ENCODE measurements around the gene SAG.

The SAG gene

DNA sequence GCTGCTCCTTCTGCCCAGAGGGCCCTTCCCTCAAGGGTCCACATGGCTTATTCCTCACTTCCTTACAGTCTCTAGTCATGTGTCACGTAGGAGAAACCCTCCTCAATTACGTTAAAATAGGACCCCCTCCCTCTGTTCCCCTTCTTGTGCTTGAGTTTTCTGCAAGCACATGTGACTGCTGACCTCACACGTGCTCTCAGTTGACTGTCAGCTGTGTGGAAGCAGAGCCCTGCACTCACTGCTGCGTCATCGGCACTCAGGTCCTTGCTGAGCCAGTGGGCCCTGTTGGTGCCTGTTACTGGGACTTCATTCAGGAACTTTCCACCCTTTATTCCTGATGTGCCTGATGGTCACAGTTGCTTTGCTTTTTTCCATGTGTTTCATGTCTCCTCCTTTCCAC, 45.1 kb upstream of the SAG start:
- TF ChIP-seq, protein P1, sequence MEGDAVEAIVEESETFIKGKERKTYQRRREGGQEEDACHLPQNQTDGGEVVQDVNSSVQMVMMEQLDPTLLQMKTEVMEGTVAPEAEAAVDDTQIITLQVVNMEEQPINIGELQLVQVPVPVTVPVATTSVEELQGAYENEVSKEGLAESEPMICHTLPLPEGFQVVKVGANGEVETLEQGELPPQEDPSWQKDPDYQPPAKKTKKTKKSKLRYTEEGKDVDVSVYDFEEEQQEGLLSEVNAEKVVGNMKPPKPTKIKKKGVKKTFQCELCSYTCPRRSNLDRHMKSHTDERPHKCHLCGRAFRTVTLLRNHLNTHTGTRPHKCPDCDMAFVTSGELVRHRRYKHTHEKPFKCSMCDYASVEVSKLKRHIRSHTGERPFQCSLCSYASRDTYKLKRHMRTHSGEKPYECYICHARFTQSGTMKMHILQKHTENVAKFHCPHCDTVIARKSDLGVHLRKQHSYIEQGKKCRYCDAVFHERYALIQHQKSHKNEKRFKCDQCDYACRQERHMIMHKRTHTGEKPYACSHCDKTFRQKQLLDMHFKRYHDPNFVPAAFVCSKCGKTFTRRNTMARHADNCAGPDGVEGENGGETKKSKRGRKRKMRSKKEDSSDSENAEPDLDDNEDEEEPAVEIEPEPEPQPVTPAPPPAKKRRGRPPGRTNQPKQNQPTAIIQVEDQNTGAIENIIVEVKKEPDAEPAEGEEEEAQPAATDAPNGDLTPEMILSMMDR (IDR thresholded peaks at IDR 0.05; ENCODE audit: insufficient read depth, low read length, poor library complexity, severe bottlenecking): no peak
- H3K27me3 ChIP-seq (replicated peaks; ENCODE audit: control insufficient read depth, insufficient read depth, low read length): no peaks in the 10 kb centered on the region
- DNase-seq (ENCODE audit: extremely low read depth, insufficient read length): no peak
- H3K4me3 ChIP-seq (replicated peaks; ENCODE audit: low read depth, low read length): no peak overlapping the region
- peaks cover 32% of the 10 kb centered on the region for H3K36me3 ChIP-seq (ENCODE audit: control insufficient read depth, insufficient read depth, low read length)

DNA sequence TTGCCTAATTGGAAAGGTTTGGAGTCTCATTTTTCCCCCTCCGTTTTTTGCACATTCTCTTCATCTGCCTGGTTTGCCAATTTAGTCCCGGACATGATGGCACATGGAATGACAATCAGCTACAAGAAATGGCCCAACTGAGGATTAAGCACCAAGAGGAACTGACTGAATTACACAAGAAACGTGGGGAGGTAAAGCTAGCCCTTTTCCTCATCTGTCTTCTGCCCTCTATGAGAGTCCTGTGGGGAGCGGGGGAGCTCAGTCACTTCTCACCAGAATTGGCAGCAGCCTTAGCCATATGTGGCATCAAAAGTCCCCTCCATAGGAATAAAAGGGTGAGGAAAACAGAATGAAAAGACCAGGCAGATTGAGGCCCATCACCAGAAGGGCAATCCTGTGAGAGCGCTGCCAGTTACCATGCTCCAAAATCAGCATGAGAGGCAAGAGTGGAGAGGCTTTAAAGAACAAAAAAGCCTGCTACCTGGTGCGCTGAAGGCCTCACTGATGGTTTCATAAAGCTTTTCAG, 44.5 kb upstream of the SAG start:
- TF ChIP-seq, protein P1 (IDR thresholded peaks at IDR 0.05; ENCODE audit: insufficient read depth, low read length, poor library complexity, severe bottlenecking): no peak
- no peak overlapping the region for H3K4me3 ChIP-seq (replicated peaks; ENCODE audit: low read depth, low read length)
- no peaks in the 10 kb centered on the region for H3K27me3 ChIP-seq (replicated peaks; ENCODE audit: control insufficient read depth, insufficient read depth, low read length)
- H3K36me3 ChIP-seq (ENCODE audit: control insufficient read depth, insufficient read depth, low read length): peaks cover 34% of the 10 kb centered on the region
- DNase-seq (ENCODE audit: extremely low read depth, insufficient read length): no peak

DNA sequence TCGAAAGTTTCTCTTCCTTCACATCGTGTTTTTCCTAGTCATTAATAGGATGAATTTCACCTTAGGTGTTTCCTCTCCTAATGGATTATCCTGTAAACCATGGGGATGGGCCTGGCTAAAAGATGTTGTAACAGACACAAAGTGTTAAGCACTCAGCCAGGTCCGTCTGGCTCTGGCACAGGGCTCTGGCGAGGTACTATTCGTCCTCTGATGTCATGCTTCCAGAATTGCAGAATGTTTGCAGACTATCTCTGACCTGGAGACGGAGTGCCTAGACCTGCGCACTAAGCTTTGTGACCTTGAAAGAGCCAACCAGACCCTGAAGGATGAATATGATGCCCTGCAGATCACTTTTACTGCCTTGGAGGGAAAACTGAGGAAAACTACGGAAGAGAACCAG, 42.9 kb upstream of the SAG start:
- no peak for DNase-seq (ENCODE audit: extremely low read depth, insufficient read length)
- TF ChIP-seq, protein P1 (IDR thresholded peaks at IDR 0.05; ENCODE audit: insufficient read depth, low read length, poor library complexity, severe bottlenecking): no peak
- Histone ChIP-seq H3K27me3 (replicated peaks; ENCODE audit: control insufficient read depth, insufficient read depth, low read length) (no peaks in the 10 kb centered on the region), H3K36me3 (ENCODE audit: control insufficient read depth, insufficient read depth, low read length) (peaks cover 24% of the 10 kb centered on the region), H3K4me3 (replicated peaks; ENCODE audit: low read depth, low read length) (no peak overlapping the region)

DNA sequence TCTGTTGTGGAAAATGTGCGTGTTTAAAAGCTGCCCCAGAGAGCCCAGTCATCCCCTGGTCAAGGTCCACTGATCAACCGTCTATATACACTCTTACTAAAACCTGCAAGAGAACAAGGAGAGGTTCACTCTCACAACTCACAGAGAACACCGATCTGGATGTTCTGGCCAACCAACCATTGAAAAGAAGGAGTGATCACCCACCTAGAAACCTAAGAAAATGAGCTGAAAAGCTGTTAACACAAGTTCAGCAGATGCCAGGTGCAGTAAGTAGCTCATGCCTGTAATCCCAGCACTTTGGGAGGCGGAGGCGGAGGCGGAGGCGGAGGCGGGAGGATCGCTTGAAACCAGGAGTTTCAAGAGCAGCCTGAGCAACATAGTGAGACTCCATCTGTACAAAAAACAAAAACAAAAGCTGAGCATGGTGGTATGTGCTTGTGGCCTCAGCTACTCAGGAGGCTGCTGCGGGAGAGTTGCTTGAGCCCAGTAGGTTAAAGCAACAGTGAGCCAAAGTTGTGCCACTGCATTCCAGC, 41.7 kb upstream of the SAG start:
- no peak for DNase-seq (ENCODE audit: extremely low read depth, insufficient read length)
- peaks cover 25% of the 10 kb centered on the region for H3K36me3 ChIP-seq (ENCODE audit: control insufficient read depth, insufficient read depth, low read length)

DNA sequence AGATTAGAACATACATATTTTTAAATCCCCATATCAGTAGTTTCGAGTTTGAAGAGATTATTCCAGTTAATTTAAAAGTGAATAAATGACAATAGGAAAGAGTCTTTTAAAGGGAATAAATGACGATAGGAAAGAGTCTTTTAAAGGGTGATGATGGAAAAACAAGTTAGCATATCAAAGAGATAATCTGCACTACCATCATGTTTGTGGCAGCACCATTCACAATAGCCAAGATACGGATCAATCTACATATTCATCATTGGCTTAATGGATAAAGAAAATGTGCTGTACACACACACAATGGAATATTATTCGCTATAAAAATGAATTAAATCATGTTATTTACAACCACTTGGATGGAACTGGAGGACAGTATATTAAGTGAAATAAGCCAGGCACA, 41.1 kb upstream of the SAG start:
- Histone ChIP-seq H3K4me3 (replicated peaks; ENCODE audit: low read depth, low read length) (no peak overlapping the region), H3K27me3 (replicated peaks; ENCODE audit: control insufficient read depth, insufficient read depth, low read length) (no peaks in the 10 kb centered on the region), H3K36me3 (ENCODE audit: control insufficient read depth, insufficient read depth, low read length) (peaks cover 26% of the 10 kb centered on the region)
- TF ChIP-seq, protein P1 (IDR thresholded peaks at IDR 0.05; ENCODE audit: insufficient read depth, low read length, poor library complexity, severe bottlenecking): no peak
- DNase-seq (ENCODE audit: extremely low read depth, insufficient read length): no peak

More for the DNA sequence above, 41.7 kb upstream of the SAG start:
- Histone ChIP-seq H3K4me3 (replicated peaks; ENCODE audit: low read depth, low read length) (no peak overlapping the region), H3K27me3 (replicated peaks; ENCODE audit: control insufficient read depth, insufficient read depth, low read length) (no peaks in the 10 kb centered on the region)
- TF ChIP-seq, protein P1 (IDR thresholded peaks at IDR 0.05; ENCODE audit: insufficient read depth, low read length, poor library complexity, severe bottlenecking): no peak

Measured in GM06990 (cell line).